G401 (cell line): ENCODE measurements around the gene FLT1. TPM values are rescaled to one million over a fixed set of nuclear protein-coding genes. Genes with fewer than 3 reads are reported as not detected.

ENCODE experiments used
- DNase-seq: peaks from one replicate; pipeline ENCODE4 v3.0.0-alpha.2; 2015; ENCODE audit warnings: low spot score
- in situ Hi-C: cut with HindIII; loops from 2 replicates; pipeline ENCODE4 v1.10.0; 2016; ENCODE audit warnings: low sequenced_read_pairs, mixed read lengths
- total RNA-seq: library from RNA; depleted of rRNA; stranded (reverse); fragments of >200 nt; shearing (Covaris generic); gene quantifications from 2 replicates; pipeline ENCODE4 v1.2.3, GENCODE V29; 2014

The FLT1 gene
- total RNA-seq, 1 experiment from 2014 or later = not detected

- no peak for DNase-seq
Measured at GRCh38 chr13:28528848-28529247, 33.9 kb upstream of the FLT1 start.

GRCh38 chr13:28528388-28528787 is 33.5 kb upstream of the FLT1 start:
- DNase-seq = no peak
- in situ Hi-C loops = no loop called here

More at GRCh38 chr13:28528848-28529247, 33.9 kb upstream of the FLT1 start:
- in situ Hi-C loops = no loop called here

GRCh38 chr13:28527629-28528028 is 32.7 kb upstream of the FLT1 start:
- in situ Hi-C loops = no loop called here
- no peak for DNase-seq

- DNase-seq = no peak
- in situ Hi-C loops = no loop called here
Measured at GRCh38 chr13:28526876-28527275, 31.9 kb upstream of the FLT1 start.

- in situ Hi-C loops = no loop called here
Measured at GRCh38 chr13:28522871-28523270, 27.9 kb upstream of the FLT1 start.

GRCh38 chr13:28513745-28514144 is 18.8 kb upstream of the FLT1 start:
- no peak for DNase-seq
- in situ Hi-C loops = no loop called here

More at GRCh38 chr13:28522871-28523270, 27.9 kb upstream of the FLT1 start:
- no peak for DNase-seq

- no peak for DNase-seq
- in situ Hi-C loops = no loop called here
Measured at GRCh38 chr13:28510542-28510941, 15.6 kb upstream of the FLT1 start.

GRCh38 chr13:28510066-28510465 is 15.1 kb upstream of the FLT1 start:
- in situ Hi-C loops = no loop called here
- DNase-seq = no peak

GRCh38 chr13:28505543-28506135 is 10.7 kb upstream of the FLT1 start:
- in situ Hi-C loops = no loop called here
- no peak for DNase-seq

- no peak for DNase-seq
- in situ Hi-C loops = no loop called here
Measured at GRCh38 chr13:28503182-28503967, 8.4 kb upstream of the FLT1 start.

- in situ Hi-C loops = no loop called here
- DNase-seq = no peak
Measured at GRCh38 chr13:28501547-28501946, 6.6 kb upstream of the FLT1 start.

- no peak for DNase-seq
- in situ Hi-C loops = no loop called here
Measured at GRCh38 chr13:28499609-28500008, 4.7 kb upstream of the FLT1 start.

GRCh38 chr13:28498481-28499115 is 3.7 kb upstream of the FLT1 start:
- in situ Hi-C loops = no loop called here
- DNase-seq = no peak

- in situ Hi-C loops = no loop called here
- no peak for DNase-seq
Measured at GRCh38 chr13:28497143-28497876, 2.4 kb upstream of the FLT1 start.

GRCh38 chr13:28496188-28496564 is 1.2 kb upstream of the FLT1 start:
- no peak for DNase-seq
- in situ Hi-C loops = no loop called here

- in situ Hi-C loops = no loop called here
- DNase-seq = peak; percentile 25
Measured at GRCh38 chr13:28495538-28496187, 735 bp upstream of the FLT1 start.

- in situ Hi-C loops = no loop called here
- DNase-seq = peak; percentile 32
Measured at GRCh38 chr13:28494504-28494777, 487 bp downstream of the FLT1 start.

GRCh38 chr13:28493740-28494503 is 1.0 kb downstream of the FLT1 start:
- in situ Hi-C loops = no loop called here
- no peak for DNase-seq
